ENCODE measurements around the gene GSTO2.

The GSTO2 gene

DNA sequence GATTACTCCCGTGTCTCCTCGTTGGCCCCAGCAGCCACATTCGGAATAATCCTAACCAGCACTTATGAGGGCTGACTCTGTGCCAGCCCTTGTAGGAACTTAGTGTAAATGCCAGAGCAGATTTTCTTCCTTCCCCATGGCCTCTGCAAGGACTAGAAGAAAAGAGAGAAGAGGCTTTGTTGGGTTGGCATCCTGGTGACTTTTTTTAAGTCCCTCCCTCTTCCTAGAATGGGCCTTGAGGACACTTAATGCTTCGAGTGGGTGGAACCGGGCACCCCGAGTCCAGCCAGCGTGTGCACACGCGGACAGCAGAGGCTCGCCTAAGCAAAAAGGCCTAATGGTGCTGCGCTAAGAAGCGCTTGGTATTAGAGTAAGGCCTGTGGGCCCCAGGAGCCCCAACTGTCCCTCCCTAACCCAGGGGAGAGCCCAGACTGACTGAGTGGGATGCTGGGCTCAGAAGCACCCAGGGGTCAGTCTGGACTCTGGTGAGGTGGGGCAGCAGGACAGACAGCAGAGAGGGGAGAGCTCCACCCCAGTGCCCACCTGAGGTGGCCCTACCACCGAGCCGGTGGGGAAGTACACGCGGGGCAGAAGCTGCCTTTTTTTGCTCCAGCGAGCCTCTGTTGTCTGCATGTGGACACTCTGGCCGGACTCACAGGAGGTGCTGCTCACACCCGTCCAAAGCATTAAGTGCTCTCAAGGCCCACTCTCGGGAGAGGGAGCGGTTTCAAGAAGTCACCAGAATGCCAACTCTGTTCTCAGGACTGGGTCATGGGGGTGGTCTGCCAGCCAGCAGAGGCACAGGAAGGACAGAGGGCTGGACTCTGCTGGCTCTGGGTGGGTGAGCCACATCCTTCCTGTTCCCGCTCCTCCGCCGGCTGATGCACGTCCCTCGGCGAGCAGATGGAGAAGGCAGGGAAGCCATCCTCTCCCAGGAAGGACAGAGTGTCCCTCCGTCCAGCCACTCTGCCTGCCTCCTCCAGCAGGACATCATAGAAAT lies 56.8 kb downstream of the GSTO2 start:
- TF ChIP-seq POLR2AphosphoS5 (IDR thresholded peaks at IDR 0.05; ENCODE audit: borderline replicate concordance, low read depth, low read length) (no peak), FOXP2 (optimal IDR thresholded peaks at IDR 0.05; ENCODE audit: control extremely low read depth, extremely low read length, insufficient read depth) (no peak), EZH2 (IDR thresholded peaks at IDR 0.05) (no peak)
- Histone ChIP-seq H3K9me3 (ENCODE audit: low read depth, low read length) (no peaks in the 10 kb centered on the region), H3K27ac (no peak overlapping the region), H3K4me3 (no peak overlapping the region), H3K9ac (ENCODE audit: insufficient read length) (no peak overlapping the region), H3K36me3 (ENCODE audit: insufficient read depth, low read length) (no peaks in the 10 kb centered on the region)
- no peak for DNase-seq (ENCODE audit: low read depth, low spot score)

DNA sequence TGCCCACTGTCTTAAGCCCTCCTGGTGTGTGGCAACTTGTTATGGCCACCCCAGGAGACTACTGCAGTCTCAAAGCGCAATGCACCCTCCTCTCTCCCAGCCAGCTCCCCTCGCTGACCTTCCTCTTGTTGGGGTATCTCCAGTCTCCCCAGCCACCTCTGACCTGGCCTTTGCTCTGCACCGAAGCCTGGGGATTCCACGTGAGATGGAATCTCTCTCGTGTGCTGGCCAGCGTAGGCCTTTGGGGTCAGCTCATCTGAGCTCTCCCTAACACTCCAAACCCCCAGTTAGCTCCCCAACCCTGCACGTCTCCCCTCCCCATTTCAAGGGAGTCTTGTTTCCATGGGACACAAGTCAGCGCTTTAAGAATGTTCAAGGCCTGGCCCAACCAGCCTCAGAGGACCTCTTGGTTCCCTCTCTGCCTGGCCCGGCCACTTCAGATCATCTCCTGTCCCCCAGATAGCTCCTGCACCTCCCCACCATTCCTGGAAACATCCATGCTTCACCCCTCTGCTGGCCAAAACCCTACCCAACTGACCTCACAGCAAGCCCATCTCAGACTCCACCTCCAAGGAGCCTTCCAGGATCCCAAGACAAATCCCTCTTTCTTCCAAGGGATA lies 58.1 kb downstream of the GSTO2 start:
- no peak overlapping the region for H3K27ac ChIP-seq
- no peaks in the 10 kb centered on the region for H3K9me3 ChIP-seq (ENCODE audit: low read depth, low read length)
- no peak overlapping the region for H3K9ac ChIP-seq (ENCODE audit: insufficient read length)
- H3K36me3 ChIP-seq (ENCODE audit: insufficient read depth, low read length): no peaks in the 10 kb centered on the region
- no peak for TF ChIP-seq FOXP2 (optimal IDR thresholded peaks at IDR 0.05; ENCODE audit: control extremely low read depth, extremely low read length, insufficient read depth)
- no peak for TF ChIP-seq EZH2 (IDR thresholded peaks at IDR 0.05)
- no peak for TF ChIP-seq POLR2AphosphoS5 (IDR thresholded peaks at IDR 0.05; ENCODE audit: borderline replicate concordance, low read depth, low read length)
- no peak overlapping the region for H3K4me3 ChIP-seq
- DNase-seq (ENCODE audit: low read depth, low spot score): no peak

DNA sequence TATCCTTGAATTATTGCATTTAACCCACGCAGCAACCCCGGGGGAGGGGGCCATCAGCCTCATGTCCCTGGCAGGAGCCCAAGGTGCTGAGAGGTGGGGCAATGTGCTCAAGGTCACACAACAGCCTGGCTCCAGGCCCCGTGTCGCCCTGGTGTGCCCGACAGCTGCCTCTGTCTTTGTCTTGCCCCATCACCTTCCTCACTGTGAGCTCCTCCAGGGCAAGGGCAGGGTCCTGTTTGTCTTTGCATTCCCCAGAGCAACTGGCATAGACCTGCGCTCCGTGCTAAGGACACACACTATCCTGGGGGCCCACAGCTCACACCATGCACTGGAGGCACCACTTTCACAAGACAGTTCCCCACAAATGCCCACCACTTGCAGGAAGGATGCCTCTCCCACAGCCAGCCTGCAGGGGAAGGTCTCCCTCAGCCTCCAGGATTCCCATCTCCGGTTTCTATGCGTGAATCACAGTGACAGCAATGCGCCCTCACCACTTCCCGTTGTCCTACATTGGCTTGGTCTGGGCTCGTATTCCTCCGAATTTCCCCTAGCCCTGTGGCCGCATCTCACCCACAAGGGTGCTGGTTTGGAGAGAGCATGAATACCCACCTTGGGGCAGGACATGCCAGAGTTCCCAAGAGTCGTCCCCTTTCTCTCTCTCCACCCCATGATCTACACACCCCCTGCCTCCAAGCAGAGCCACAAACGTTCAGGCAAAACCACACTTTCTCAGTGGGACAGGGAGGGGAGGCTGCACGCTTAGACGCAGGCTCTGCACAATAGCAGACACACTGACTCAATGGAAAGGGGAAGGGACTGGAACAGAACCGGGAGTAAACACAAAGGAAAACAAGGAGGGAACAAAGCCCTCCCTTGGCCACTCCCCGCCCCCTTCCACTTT lies 59.0 kb downstream of the GSTO2 start:
- no peak for DNase-seq (ENCODE audit: low read depth, low spot score)
- no peak overlapping the region for H3K27ac ChIP-seq
- no peak for TF ChIP-seq POLR2AphosphoS5 (IDR thresholded peaks at IDR 0.05; ENCODE audit: borderline replicate concordance, low read depth, low read length)
- TF ChIP-seq FOXP2 (optimal IDR thresholded peaks at IDR 0.05; ENCODE audit: control extremely low read depth, extremely low read length, insufficient read depth): no peak
- no peaks in the 10 kb centered on the region for H3K9me3 ChIP-seq (ENCODE audit: low read depth, low read length)
- peak overlapping the region; percentile 45 for H3K9ac ChIP-seq (ENCODE audit: insufficient read length)
- H3K4me3 ChIP-seq: peak overlapping the region; percentile 53
- H3K36me3 ChIP-seq (ENCODE audit: insufficient read depth, low read length): no peaks in the 10 kb centered on the region

DNA sequence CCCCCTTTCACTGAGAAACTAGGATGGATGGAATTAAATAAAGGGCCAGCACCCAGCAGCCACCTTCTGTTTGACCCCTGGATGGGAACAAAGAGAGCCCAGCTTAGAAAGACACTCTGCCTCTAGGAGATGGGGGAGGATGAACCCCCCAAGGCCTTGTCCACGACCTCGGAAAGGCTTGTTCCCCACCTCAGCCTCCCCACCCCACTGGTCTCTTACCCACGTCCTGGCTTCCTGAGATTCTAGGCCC lies 59.6 kb downstream of the GSTO2 start:
- peak overlapping the region; percentile 45 for H3K9ac ChIP-seq (ENCODE audit: insufficient read length)

DNA sequence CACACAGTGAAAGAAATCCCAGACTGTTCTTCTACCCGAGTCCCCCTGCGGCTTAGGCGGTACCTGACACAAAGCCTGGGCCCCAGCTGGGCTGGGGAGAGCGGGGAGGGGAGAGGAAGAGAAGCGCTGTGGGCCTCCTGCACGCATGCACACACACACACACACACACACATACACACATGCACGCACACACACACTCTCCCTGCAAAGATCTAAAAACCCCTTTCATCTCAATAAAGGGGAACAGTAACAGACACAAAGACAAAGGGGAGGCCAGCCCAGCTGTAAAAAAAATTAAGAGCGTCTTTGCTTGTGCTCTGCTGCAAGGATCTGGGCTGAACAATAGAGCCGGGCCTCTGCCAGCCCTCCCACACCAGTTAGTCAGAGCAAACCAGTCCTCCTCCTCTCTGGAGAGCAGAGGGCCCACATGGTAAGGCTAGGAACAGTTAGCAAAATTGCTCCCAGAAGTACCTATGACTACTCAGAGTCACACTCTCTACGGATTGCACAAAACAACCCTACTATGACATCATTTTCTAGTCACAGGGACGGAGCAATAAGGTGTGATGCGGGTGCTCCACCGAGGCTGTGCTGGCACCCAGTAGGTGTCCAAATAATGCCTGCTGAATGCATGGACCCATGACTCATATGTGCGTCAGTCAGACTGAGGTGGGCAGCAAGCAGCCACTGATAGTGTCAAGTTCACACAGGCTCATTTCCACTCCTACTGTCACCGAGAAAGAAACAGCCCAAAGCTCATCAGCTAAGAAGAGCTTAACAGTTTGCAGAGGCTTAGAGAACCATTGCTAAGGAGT lies 60.1 kb downstream of the GSTO2 start:
- H3K9me3 ChIP-seq (ENCODE audit: low read depth, low read length): no peaks in the 10 kb centered on the region
- no peaks in the 10 kb centered on the region for H3K36me3 ChIP-seq (ENCODE audit: insufficient read depth, low read length)
- peak overlapping the region; percentile 53 for H3K4me3 ChIP-seq
- H3K27ac ChIP-seq: peak overlapping the region; percentile 68
- TF ChIP-seq EZH2 (IDR thresholded peaks at IDR 0.05) (no peak), POLR2AphosphoS5 (IDR thresholded peaks at IDR 0.05; ENCODE audit: borderline replicate concordance, low read depth, low read length) (no peak), FOXP2 (optimal IDR thresholded peaks at IDR 0.05; ENCODE audit: control extremely low read depth, extremely low read length, insufficient read depth) (no peak)
- no peak for DNase-seq (ENCODE audit: low read depth, low spot score)
- H3K9ac ChIP-seq (ENCODE audit: insufficient read length): peak overlapping the region; percentile 45

More for the DNA sequence above, 59.6 kb downstream of the GSTO2 start:
- TF ChIP-seq FOXP2 (optimal IDR thresholded peaks at IDR 0.05; ENCODE audit: control extremely low read depth, extremely low read length, insufficient read depth) (no peak), EZH2 (IDR thresholded peaks at IDR 0.05) (no peak), POLR2AphosphoS5 (IDR thresholded peaks at IDR 0.05; ENCODE audit: borderline replicate concordance, low read depth, low read length) (no peak)
- DNase-seq (ENCODE audit: low read depth, low spot score): no peak
- peak overlapping the region; percentile 53 for H3K4me3 ChIP-seq
- no peaks in the 10 kb centered on the region for H3K9me3 ChIP-seq (ENCODE audit: low read depth, low read length)
- peak overlapping the region; percentile 68; the same call in 1 of the 2 replicates for H3K27ac ChIP-seq
- no peaks in the 10 kb centered on the region for H3K36me3 ChIP-seq (ENCODE audit: insufficient read depth, low read length)

DNA sequence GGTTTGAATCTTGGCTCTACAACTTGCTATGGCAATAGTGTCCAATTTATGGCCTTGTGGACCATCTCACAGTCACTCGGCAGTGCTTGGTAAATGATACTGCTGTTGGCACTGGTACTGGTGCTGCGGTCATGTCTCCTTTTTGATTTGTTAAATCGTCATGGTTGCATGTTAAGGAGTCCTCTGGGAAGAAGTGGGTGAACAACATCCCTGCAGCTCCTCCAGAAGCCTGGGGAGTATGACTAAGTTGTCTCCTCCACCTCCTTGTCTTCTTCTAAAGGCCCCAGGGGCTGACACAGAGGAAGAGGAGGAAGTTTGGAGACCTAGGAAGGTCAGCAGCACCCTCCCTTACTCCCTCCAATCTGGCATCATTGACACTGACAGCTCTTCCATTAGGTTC lies 60.8 kb downstream of the GSTO2 start:
- Histone ChIP-seq H3K27ac (peak overlapping the region; percentile 68), H3K36me3 (ENCODE audit: insufficient read depth, low read length) (no peaks in the 10 kb centered on the region), H3K9me3 (ENCODE audit: low read depth, low read length) (no peaks in the 10 kb centered on the region), H3K9ac (ENCODE audit: insufficient read length) (no peak overlapping the region), H3K4me3 (no peak overlapping the region)
- no peak for DNase-seq (ENCODE audit: low read depth, low spot score)
- TF ChIP-seq EZH2 (IDR thresholded peaks at IDR 0.05): no peak
- no peak for TF ChIP-seq FOXP2 (optimal IDR thresholded peaks at IDR 0.05; ENCODE audit: control extremely low read depth, extremely low read length, insufficient read depth)
- no peak for TF ChIP-seq POLR2AphosphoS5 (IDR thresholded peaks at IDR 0.05; ENCODE audit: borderline replicate concordance, low read depth, low read length)

Data from SK-N-MC (cell line).